Endothelial cell of umbilical vein (primary cell): ENCODE results near the gene GANC.
"Not testable (repeated sequence)": the region's sequence is repeated elsewhere in the genome, so short reads cannot be mapped to it uniquely, and the experiment has no call there.

ENCODE experiments used
- CTCF ChIP-seq, 2 donors: IDR thresholded peaks; 1 replicate in 1 of 2; 2 replicates in 1 of 2; pipeline ENCODE4 v1.5.1; 2011; ENCODE audit warnings: low read length in 2 of 2, mild to moderate bottlenecking in 2 of 2, moderate library complexity in 2 of 2, control low read depth in 1 of 2, inconsistent platforms in 1 of 2, low read depth in 1 of 2; ENCODE audit not compliant: insufficient read depth in 1 of 2; ENCODE audit errors: extremely low read depth in 1 of 2
- EZH2 ChIP-seq: IDR thresholded peaks from 2 replicates; pipeline ENCODE4 v1.6.1; 2012; ENCODE audit warnings: borderline replicate concordance, low read depth, mild to moderate bottlenecking, moderate library complexity, low read length, inconsistent platforms; ENCODE audit not compliant: severe bottlenecking
- GATA2 ChIP-seq: IDR thresholded peaks from 2 replicates; pipeline ENCODE4 v1.7.0; 2011; ENCODE audit warnings: low read depth, mild to moderate bottlenecking, moderate library complexity, mixed read lengths, low read length; ENCODE audit not compliant: insufficient read length, insufficient read depth
- MYC ChIP-seq: IDR thresholded peaks from one replicate; pipeline ENCODE4 v1.6.1; 2011; ENCODE audit warnings: mild to moderate bottlenecking, low read depth, low read length
- POLR2A ChIP-seq: IDR thresholded peaks from 2 replicates; pipeline ENCODE4 v1.6.1; 2012; ENCODE audit warnings: low read depth, mild to moderate bottlenecking, control low read depth, low read length
- POLR2AphosphoS5 ChIP-seq: IDR thresholded peaks from 2 replicates; pipeline ENCODE4 v1.6.1; 2012; ENCODE audit warnings: low read depth, mild to moderate bottlenecking, control low read depth, low read length, moderate library complexity; ENCODE audit not compliant: insufficient read depth

GRCh38 chr15:42228981-42229380 lies 44.0 kb upstream of the GANC start:
- TF ChIP-seq CTCF (IDR thresholded peaks at IDR 0.05; ENCODE audit: extremely low read depth in 1 of 2, insufficient read depth in 1 of 2, low read depth in 1 of 2, low read length in 2 of 2); POLR2AphosphoS5; POLR2A; GATA2; MYC; EZH2: not testable (repeated sequence)
